CMK (cell line): ENCODE results near the gene HS3ST6.
"Not testable (repeated sequence)": the region's sequence is repeated elsewhere in the genome, so short reads cannot be mapped to it uniquely, and the experiment has no call there.

Experiments used
- DNase-seq: peaks from one replicate; pipeline ENCODE4 v3.0.0-alpha.2; 2010; ENCODE audit warnings: low read depth

Gene HS3ST6

GRCh38 chr16:1877089-1877488 is 41.1 kb downstream of the HS3ST6 start:
- no peak for DNase-seq

- DNase-seq, result no peak
Observed at GRCh38 chr16:1876468-1876867, 41.7 kb downstream of the HS3ST6 start.

- not testable (repeated sequence) for DNase-seq
Observed at GRCh38 chr16:1876066-1876465, 42.1 kb downstream of the HS3ST6 start.

GRCh38 chr16:1874854-1875253 is 43.4 kb downstream of the HS3ST6 start:
- no peak for DNase-seq

DNA sequence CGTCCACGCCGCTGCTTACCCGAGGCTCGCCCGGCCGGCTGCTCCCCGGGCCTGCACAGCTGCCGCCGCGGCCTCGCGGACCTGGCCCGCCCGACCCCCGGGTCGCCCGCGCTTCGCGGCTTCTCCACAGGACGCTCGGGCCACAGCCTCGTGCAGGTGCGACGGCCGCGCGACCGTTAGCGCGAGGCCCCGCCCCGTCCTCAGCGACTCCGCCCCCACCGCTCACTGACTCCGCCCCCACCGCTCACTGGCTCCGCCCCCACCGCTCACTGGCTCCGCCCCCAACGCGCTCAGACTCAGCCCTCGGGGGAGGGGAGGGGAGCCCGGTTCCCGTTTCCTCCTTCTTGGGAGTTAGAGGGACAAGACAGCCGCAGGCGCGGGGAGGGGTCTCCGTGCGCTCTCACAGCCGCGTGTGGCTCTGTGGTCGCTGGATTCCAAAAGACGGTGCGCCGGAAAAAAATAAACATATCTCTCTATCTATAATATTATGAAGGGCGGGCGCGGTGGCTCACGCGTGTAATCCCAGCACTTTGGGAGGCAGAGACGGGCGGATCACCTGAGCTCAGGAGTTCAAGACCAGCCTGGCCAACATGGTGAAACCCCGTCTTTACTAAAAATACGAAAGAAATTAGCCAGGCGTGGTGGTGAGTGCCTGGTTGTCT is 46.1 kb downstream of the HS3ST6 start, which contains the start of gene MEIOB:
Gene MEIOB (minus strand): TSS at position 191 of the 662 bp plus-strand sequence. CDS start 3,989 bp downstream, outside the sequence.
- peak; percentile 57 for DNase-seq

GRCh38 chr16:1870365-1871082 is 47.7 kb downstream of the HS3ST6 start:
- DNase-seq, result no peak

DNA sequence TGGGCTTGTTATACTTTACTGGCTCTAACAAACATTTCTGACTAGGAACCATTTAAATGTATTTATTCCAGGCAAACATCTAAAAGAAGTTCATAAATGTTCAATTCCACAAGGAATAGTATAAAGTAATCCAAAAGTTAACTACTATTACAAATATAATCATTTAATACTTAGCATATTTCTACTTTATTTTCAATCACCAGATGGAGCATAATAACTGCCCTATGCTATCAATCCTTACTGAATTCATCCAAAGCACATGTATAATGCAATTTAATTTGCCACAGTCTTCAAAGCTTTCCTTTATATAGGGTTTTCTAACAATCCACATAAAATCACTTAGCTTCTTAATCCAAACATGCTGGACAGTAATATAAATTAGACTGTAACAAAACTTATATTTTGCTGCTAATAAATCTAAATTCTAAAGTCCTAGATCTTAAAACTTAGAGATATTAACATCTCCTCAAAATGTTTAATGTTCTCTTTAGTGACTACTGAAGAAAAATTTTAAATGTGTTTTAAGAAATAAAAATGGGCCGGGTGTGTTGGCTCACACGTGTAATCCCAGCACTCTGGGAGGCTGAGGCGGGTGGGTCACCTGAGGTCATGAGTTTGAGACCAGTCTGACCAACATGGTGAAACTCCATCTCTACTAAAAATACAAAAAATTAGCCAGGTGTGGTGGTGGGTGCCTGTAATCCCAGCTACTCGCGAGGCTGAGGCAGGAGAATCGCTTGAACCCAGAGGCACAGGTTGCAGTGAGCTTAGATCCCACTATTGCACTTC is 52.1 kb downstream of the HS3ST6 start:
- DNase-seq, result no peak

DNA sequence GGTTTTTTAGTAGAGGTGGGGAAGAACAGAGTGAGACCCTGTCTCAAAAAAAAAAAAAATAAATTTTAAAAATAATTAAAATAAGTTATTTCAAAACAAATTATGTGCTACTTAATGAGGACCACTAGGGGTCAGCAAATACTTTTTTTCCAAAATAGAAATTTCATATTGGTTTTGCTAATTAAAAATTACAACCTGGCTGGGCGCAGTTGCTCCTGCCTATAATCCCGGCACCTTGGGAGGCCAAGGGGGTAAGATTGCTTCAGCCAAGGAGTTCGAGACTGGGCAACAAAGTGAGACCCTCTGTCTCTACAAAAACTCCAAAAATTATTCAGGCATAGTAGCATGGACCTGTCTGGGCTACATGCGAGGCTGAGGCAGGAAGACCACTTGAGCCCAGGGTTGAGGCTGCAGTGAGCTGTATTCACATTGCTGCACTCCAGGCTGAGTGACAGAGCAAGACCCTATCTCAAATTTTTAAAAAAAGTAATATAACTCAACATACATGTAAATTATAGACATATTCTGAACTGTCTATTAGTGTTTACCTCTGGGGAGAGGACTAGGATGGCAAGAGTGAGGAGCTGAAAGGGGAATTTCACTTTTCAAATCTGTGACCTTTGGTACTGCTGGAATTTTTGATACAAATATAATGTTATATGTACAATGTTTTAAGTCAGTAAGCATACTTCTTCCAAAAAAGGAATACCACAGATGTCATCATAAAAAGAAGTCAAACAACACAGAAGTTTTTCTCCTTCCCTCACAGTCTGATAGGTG is 54.3 kb downstream of the HS3ST6 start:
- no peak for DNase-seq

DNA sequence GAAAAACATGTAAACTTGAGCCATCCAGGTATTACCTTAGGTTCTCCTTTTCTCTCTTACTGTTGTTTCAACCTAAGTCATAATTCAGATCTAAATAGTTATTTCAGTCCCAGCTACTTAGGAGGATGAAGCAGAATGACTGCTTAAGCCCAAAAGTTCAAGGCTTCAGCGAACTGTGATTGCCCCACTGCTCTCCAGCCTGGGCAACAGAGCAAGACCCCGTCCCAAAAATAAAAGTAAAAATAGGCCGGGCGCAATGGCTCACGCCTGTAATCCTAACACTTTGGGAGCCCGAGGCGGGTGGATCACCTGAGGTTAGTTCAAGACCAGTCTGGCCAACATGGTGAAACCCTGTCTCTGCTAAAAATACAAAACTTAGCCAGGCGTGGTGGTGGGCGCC is 55.8 kb downstream of the HS3ST6 start:
- no peak for DNase-seq

- DNase-seq, result no peak
Observed at GRCh38 chr16:1861730-1862129, 56.5 kb downstream of the HS3ST6 start.
